Right lobe of liver (tissue), 4 donors: Measurements from ENCODE around the gene SHQ1.

ENCODE experiments used
- CTCF ChIP-seq, 4 donors: fragments of 200-600 bp in 3 of 4; fragments of 450-650 bp in 1 of 4; IDR thresholded peaks; one replicate each; pipeline versions ENCODE4 v1.5.1 to v1.8.0; 2016 to 2022; ENCODE audit warnings: antibody characterized with exemption in 4 of 4, mild to moderate bottlenecking in 2 of 4
- POLR2A ChIP-seq: fragments of 450-650 bp; IDR thresholded peaks from one replicate; pipeline ENCODE4 v1.6.1; 2017; ENCODE audit warnings: antibody characterized with exemption, mild to moderate bottlenecking
- donor health status: DM: no; HTN: no; CAD: no.
- donor health status: DM: no; HTN: no; CAD: no.
- donor health status: DM: no; HTN: yes; CAD: no.

- TF ChIP-seq CTCF (IDR thresholded peaks at IDR 0.05) = no peak
- TF ChIP-seq POLR2A = no peak
Observed at GRCh38 chr3:72896996-72897757, 48.9 kb upstream of the SHQ1 start.
